CD4-positive, CD25-positive, alpha-beta regulatory T cell (primary cell): Measurements from ENCODE around the gene SOX2. TPM values are rescaled to one million over a fixed set of nuclear protein-coding genes. Genes with fewer than 3 reads are reported as not detected.
A peak's percentile ranks its signal among the peaks of the same experiment; 100 is the strongest.

Experiments
- ATAC-seq, 2 donors: fragments of 150-1000 bp; cut with Tn5 transposase; one replicate each; pipeline ENCODE4 v1.10.0; 2021; ENCODE audit warnings: low read depth in 2 of 2, moderate number of reproducible peaks in 2 of 2, moderate library complexity in 1 of 2
- DNase-seq, 3 donors: peaks; one replicate each; pipeline versions ENCODE4 v3.0.0 to v3.0.0-alpha.2; 2012 to 2022; ENCODE audit warnings: mixed read lengths in 1 of 3
- H3K27ac ChIP-seq: one replicate; pipeline ENCODE4 v1.7.0; 2013; ENCODE audit warnings: mild to moderate bottlenecking, low read length; ENCODE audit not compliant: insufficient read depth, poor library complexity, severe bottlenecking
- H3K27me3 ChIP-seq: one replicate; pipeline ENCODE4 v1.7.0; 2013; ENCODE audit warnings: low read length; ENCODE audit not compliant: control insufficient read depth, insufficient read depth
- H3K36me3 ChIP-seq: one replicate; pipeline ENCODE4 v1.7.0; 2013; ENCODE audit warnings: mild to moderate bottlenecking, low read length, moderate library complexity; ENCODE audit not compliant: control insufficient read depth, insufficient read depth
- H3K4me1 ChIP-seq: 2 replicates; pipeline ENCODE4 v1.7.0; 2013; ENCODE audit warnings: mild to moderate bottlenecking, low read length; ENCODE audit not compliant: insufficient read depth, control insufficient read depth, poor library complexity, severe bottlenecking
- H3K4me3 ChIP-seq: one replicate; pipeline ENCODE4 v1.7.0; 2013; ENCODE audit warnings: low read depth, mild to moderate bottlenecking, low read length, moderate library complexity
- H3K9me3 ChIP-seq, 2 experiments: 1 replicate in 1 of 2; 2 replicates in 1 of 2; pipeline ENCODE4 v1.7.0; 2013; ENCODE audit warnings: low read length in 2 of 2, mild to moderate bottlenecking in 1 of 2, moderate library complexity in 1 of 2; ENCODE audit not compliant: control insufficient read depth in 2 of 2
- H3K27ac Mint-ChIP-seq, 3 donors: one replicate each; pipeline ENCODE4 v1.8.0; 2020 to 2022; ENCODE audit warnings: mild to moderate bottlenecking in 3 of 3, mixed read lengths in 3 of 3, moderate library complexity in 2 of 3
- H3K27me3 Mint-ChIP-seq: one replicate; pipeline ENCODE4 v1.8.0; 2022; ENCODE audit warnings: mild to moderate bottlenecking, mixed read lengths
- H3K36me3 Mint-ChIP-seq: one replicate; pipeline ENCODE4 v1.8.0; 2020; ENCODE audit warnings: mixed read lengths
- H3K4me1 Mint-ChIP-seq, 4 donors: one replicate each; pipeline ENCODE4 v1.8.0; 2020 to 2022; ENCODE audit warnings: mixed read lengths in 4 of 4, mild to moderate bottlenecking in 1 of 4
- H3K4me3 Mint-ChIP-seq, 4 donors: one replicate each; pipeline ENCODE4 v1.8.0; 2020 to 2022; ENCODE audit warnings: mild to moderate bottlenecking in 4 of 4, mixed read lengths in 4 of 4, moderate library complexity in 3 of 4
- H3K9me3 Mint-ChIP-seq, 7 donors: one replicate each; pipeline ENCODE4 v1.8.0; 2020 to 2022; ENCODE audit warnings: mixed read lengths in 7 of 7, mild to moderate bottlenecking in 3 of 7, moderate library complexity in 2 of 7
- polyA plus RNA-seq, 4 donors: library from polyadenylated mRNA; unstranded; fragments of 300-500 nt; fragmentation: Illumina TruSeq; gene quantifications; one replicate each; pipeline ENCODE4 v1.2.3, GENCODE V29; 2021
- total RNA-seq: library from RNA; stranded (reverse); gene quantifications from one replicate; pipeline ENCODE4 v1.2.3, GENCODE V29; 2022

The SOX2 gene
- total and polyA plus RNA-seq, 5 donors from 2014 or later = not detected

DNA sequence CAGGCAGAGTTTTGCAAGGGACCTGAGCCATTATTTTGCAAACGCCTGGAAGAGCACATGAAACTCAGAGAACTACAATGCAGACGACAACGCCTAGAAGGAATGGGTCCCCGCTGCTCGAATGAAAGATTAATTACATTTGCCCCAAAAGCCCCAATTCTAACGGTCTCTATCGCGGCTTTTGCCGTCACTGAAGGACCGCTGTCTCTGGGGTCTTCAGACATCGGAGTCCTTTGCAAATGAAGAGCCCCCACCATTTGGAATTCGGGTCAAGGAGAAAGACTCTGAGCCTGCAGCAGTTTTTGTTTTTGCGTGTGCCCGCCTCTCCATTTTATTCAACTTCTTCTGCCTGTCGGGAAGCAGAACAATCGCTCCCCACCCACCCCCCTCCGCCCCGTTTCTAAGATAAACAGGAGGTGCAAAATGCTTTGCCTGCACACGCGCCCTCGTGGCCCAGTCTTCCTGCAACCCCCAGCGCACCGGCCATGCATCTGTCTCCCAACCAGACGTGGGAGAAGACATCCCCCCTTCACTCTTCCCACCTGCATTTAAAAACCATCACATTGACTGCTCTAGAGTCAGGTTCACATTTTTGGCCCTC lies 13.5 kb downstream of the SOX2 start:
- ATAC-seq = no peak
- Mint-ChIP-seq H3K4me3 (peak overlapping the region in 1 of 4 donors; percentile 11), H3K4me1 (peaks cover 2 to 18% (median 5%) of the 10 kb centered on the region in 4 donors), H3K36me3 (peaks cover 4% of the 10 kb centered on the region), H3K9me3 (peaks cover 2 to 45% (median 7%) of the 10 kb centered on the region in 7 donors), H3K27ac (peak overlapping the region in 1 of 3 donors; percentile 26), H3K27me3 (peaks cover 100% of the 10 kb centered on the region)
- Histone ChIP-seq H3K27ac (no peak overlapping the region), H3K9me3 (peaks cover 8 to 31% of the 10 kb centered on the region in 2 experiments), H3K36me3 (no peaks in the 10 kb centered on the region), H3K27me3 (peaks cover 70% of the 10 kb centered on the region), H3K4me3 (no peak overlapping the region), H3K4me1 (peaks cover 11% of the 10 kb centered on the region)
- DNase-seq = no peak

GRCh38 chr3:181725830-181726229 lies 14.1 kb downstream of the SOX2 start:
- ATAC-seq (no peak), DNase-seq (no peak)
- peaks cover 2 to 18% (median 5%) of the 10 kb centered on the region in 4 donors for H3K4me1 Mint-ChIP-seq
- Histone ChIP-seq H3K9me3 (peaks cover 8 to 27% of the 10 kb centered on the region in 2 experiments), H3K4me3 (no peak overlapping the region), H3K36me3 (no peaks in the 10 kb centered on the region), H3K4me1 (peaks cover 11% of the 10 kb centered on the region), H3K27ac (no peak overlapping the region), H3K27me3 (peaks cover 68% of the 10 kb centered on the region)
- peaks cover 4% of the 10 kb centered on the region for H3K36me3 Mint-ChIP-seq
- H3K4me3 Mint-ChIP-seq = peak overlapping the region in 1 of 4 donors; percentile 41
- H3K27me3 Mint-ChIP-seq = peaks cover 100% of the 10 kb centered on the region
- H3K27ac Mint-ChIP-seq = no peak overlapping the region
- peaks cover 2 to 40% (median 7%) of the 10 kb centered on the region in 7 donors for H3K9me3 Mint-ChIP-seq

- Mint-ChIP-seq H3K27me3 (peaks cover 99% of the 10 kb centered on the region), H3K27ac (no peak overlapping the region), H3K4me1 (peaks cover 2 to 18% (median 5%) of the 10 kb centered on the region in 4 donors), H3K36me3 (peaks cover 4% of the 10 kb centered on the region), H3K4me3 (peak overlapping the region in 3 of 4 donors; percentile 77 to 83 (median 79)), H3K9me3 (peaks cover 0 to 32% (median 7%) of the 10 kb centered on the region in 7 donors)
- H3K27me3 ChIP-seq = peaks cover 67% of the 10 kb centered on the region
- no peaks in the 10 kb centered on the region for H3K36me3 ChIP-seq
- H3K4me3 ChIP-seq = peak overlapping the region; percentile 38
- peaks cover 11% of the 10 kb centered on the region for H3K4me1 ChIP-seq
- ATAC-seq = no peak
- no peak for DNase-seq
- peaks cover 7 to 27% of the 10 kb centered on the region in 2 experiments for H3K9me3 ChIP-seq
- no peak overlapping the region for H3K27ac ChIP-seq
Measured at GRCh38 chr3:181726351-181727330, 14.9 kb downstream of the SOX2 start.

- H3K27ac Mint-ChIP-seq = no peak overlapping the region
Measured at GRCh38 chr3:181727341-181728032, 15.8 kb downstream of the SOX2 start.

GRCh38 chr3:181728470-181729340 lies 17.0 kb downstream of the SOX2 start:
- H3K4me3 Mint-ChIP-seq = peak overlapping the region in 1 of 4 donors; percentile 55

More at GRCh38 chr3:181727341-181728032, 15.8 kb downstream of the SOX2 start:
- Mint-ChIP-seq H3K4me1 (peaks cover 2 to 18% (median 5%) of the 10 kb centered on the region in 4 donors), H3K27me3 (peaks cover 90% of the 10 kb centered on the region), H3K4me3 (peak overlapping the region in 3 of 4 donors; percentile 77 to 83 (median 79)), H3K36me3 (peaks cover 4% of the 10 kb centered on the region), H3K9me3 (peaks cover 0 to 31% (median 7%) of the 10 kb centered on the region in 7 donors)
- Histone ChIP-seq H3K9me3 (peaks cover 7 to 27% of the 10 kb centered on the region in 2 experiments), H3K4me3 (peak overlapping the region; percentile 38), H3K27ac (no peak overlapping the region), H3K4me1 (peaks cover 11% of the 10 kb centered on the region), H3K27me3 (peaks cover 60% of the 10 kb centered on the region), H3K36me3 (no peaks in the 10 kb centered on the region)
- ATAC-seq = no peak
- DNase-seq = no peak

DNA sequence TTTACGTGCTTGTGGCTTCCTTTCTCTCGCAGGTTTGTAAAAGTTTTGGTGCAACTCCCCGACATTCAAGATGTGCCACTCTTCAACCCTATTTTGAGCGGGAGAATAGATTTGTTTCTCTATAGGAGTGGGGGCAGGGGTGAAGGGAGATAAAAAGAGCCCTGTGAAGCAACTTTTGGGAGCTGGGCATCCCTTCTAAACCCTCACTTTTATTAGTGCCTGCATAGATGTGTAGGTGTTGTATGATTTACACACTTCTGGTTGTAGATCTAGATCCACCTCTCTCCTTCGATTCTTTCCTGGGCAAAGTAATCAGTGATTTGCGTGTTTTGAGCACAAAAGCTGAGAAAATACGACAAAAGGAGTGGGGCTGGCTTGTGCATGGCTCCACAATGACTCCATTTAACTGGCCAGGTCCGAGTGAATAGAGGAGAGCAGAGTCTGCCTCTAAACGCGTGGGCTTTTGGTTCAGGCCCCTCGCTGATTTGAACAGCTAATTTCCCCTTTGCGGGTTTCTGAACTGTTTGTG lies 17.7 kb downstream of the SOX2 start:
- H3K27me3 ChIP-seq = peaks cover 43% of the 10 kb centered on the region
- Mint-ChIP-seq H3K4me3 (no peak overlapping the region), H3K36me3 (peaks cover 1% of the 10 kb centered on the region), H3K27ac (peak overlapping the region in 1 of 3 donors; percentile 39), H3K27me3 (peaks cover 71% of the 10 kb centered on the region), H3K9me3 (peaks cover 0 to 19% (median 2%) of the 10 kb centered on the region in 7 donors), H3K4me1 (peaks cover 2 to 15% (median 5%) of the 10 kb centered on the region in 4 donors)
- H3K27ac ChIP-seq = no peak overlapping the region
- DNase-seq = no peak
- peaks cover 11% of the 10 kb centered on the region for H3K4me1 ChIP-seq
- peaks cover under 1 to 11% of the 10 kb centered on the region in 2 experiments for H3K9me3 ChIP-seq
- ATAC-seq = no peak
- H3K36me3 ChIP-seq = no peaks in the 10 kb centered on the region
- H3K4me3 ChIP-seq = no peak overlapping the region

More at GRCh38 chr3:181728470-181729340, 17.0 kb downstream of the SOX2 start:
- H3K4me1 Mint-ChIP-seq = peaks cover 2 to 18% (median 5%) of the 10 kb centered on the region in 4 donors
- H3K27me3 Mint-ChIP-seq = peaks cover 78% of the 10 kb centered on the region
- H3K9me3 Mint-ChIP-seq = peaks cover 0 to 26% (median 7%) of the 10 kb centered on the region in 7 donors
- Histone ChIP-seq H3K27ac (no peak overlapping the region), H3K36me3 (no peaks in the 10 kb centered on the region), H3K4me3 (no peak overlapping the region), H3K4me1 (peaks cover 11% of the 10 kb centered on the region), H3K9me3 (peaks cover 4 to 18% of the 10 kb centered on the region in 2 experiments), H3K27me3 (peaks cover 50% of the 10 kb centered on the region)
- H3K27ac Mint-ChIP-seq = peak overlapping the region in 1 of 3 donors; percentile 39
- DNase-seq (no peak), ATAC-seq (no peak)
- H3K36me3 Mint-ChIP-seq = peaks cover 4% of the 10 kb centered on the region
